ENCODE data around the gene SLC47A1. TPM values are rescaled to one million over a fixed set of nuclear protein-coding genes. Genes with fewer than 3 reads are reported as not detected.
"Not testable (repeated sequence)": the region's sequence is repeated elsewhere in the genome, so short reads cannot be mapped to it uniquely, and the experiment has no call there.

Gene SLC47A1
- total and polyA plus RNA-seq, 2 of the 8 experiments (the other 6 are each of a cell fraction or from before 2014, with no cell fraction given): 1.5 to 3.6 TPM

DNA sequence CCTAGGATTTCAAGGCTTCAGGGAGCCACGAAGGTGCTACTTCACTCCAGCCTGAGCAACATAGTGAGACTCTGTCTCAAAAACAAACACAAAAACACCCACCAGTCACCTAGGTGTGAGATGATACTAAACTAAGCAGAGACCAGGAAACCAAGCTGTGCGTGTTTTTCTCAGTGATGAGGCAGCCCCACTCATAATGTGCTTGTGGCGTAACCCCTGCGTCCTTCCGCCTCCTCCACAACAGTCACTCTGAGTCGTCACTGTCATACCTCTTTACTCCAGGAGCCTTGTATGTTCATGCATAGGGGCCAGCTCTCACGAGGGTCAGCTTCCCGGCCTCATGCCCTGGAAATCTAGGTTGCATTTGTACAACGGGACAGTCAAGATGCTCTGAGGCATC, 31.1 kb upstream of the SLC47A1 start (continued):
- TF ChIP-seq NANOG (IDR thresholded peaks at IDR 0.05; ENCODE audit: insufficient read depth, low read depth, low read length, poor library complexity, severe bottlenecking): no peak
- no peak for TF ChIP-seq SAP30 (IDR thresholded peaks at IDR 0.05; ENCODE audit: insufficient read depth, insufficient replicate concordance, low read length)
- TF ChIP-seq SP4 (IDR thresholded peaks at IDR 0.05; ENCODE audit: low read length): no peak
- TF ChIP-seq, protein P1, sequence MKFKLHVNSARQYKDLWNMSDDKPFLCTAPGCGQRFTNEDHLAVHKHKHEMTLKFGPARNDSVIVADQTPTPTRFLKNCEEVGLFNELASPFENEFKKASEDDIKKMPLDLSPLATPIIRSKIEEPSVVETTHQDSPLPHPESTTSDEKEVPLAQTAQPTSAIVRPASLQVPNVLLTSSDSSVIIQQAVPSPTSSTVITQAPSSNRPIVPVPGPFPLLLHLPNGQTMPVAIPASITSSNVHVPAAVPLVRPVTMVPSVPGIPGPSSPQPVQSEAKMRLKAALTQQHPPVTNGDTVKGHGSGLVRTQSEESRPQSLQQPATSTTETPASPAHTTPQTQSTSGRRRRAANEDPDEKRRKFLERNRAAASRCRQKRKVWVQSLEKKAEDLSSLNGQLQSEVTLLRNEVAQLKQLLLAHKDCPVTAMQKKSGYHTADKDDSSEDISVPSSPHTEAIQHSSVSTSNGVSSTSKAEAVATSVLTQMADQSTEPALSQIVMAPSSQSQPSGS (IDR thresholded peaks at IDR 0.05; ENCODE audit: low read length): no peak
- TF ChIP-seq SRF (IDR thresholded peaks at IDR 0.05; ENCODE audit: low read depth, low read length): no peak

DNA sequence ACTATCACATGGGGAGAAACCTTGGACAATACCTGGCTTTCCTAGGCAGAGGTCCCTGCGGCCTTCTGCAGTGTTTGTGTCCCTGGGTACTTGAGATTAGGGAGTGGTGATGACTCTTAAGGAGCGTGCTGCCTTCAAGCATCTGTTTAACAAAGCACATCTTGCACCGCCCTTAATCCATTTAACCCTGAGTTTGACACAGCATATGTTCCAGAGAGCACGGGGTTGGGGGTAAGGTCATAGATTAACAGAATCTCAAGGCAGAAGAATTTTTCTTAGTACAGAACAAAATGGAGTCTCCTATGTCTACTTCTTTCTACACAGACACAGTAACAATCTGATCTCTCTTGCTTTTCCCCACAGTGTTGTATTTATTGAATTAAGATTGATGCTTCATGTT, 28.1 kb upstream of the SLC47A1 start:
- H4K91ac ChIP-seq (replicated peaks; ENCODE audit: insufficient read length, low read length); H4K5ac ChIP-seq (ENCODE audit: insufficient read length, low read depth, low read length); H2BK12ac ChIP-seq (ENCODE audit: low read depth, low read length); H3K4ac ChIP-seq (replicated peaks; ENCODE audit: insufficient read length, low read depth, low read length); H3K27ac ChIP-seq (ENCODE audit: low read depth, low read length); H3K79me1 ChIP-seq (ENCODE audit: low read depth, low read length); H3K4me2 ChIP-seq (ENCODE audit: insufficient read depth in 1 of 2, low read depth in 2 of 2, low read length in 2 of 2); H3K56ac ChIP-seq (replicated peaks; ENCODE audit: insufficient read length, low read depth, low read length); H3K23ac ChIP-seq (ENCODE audit: insufficient read length); H2BK20ac ChIP-seq (ENCODE audit: low read length); H3K4me3 ChIP-seq (ENCODE audit: extremely low read depth in 1 of 4, insufficient read depth in 2 of 4, low read depth in 3 of 4, low read length in 4 of 4); H4K20me1 ChIP-seq (replicated peaks in 1 of 2; ENCODE audit: control insufficient read depth in 1 of 2, insufficient read depth in 2 of 2, low read length in 2 of 2); H3K14ac ChIP-seq (ENCODE audit: insufficient read length); H3K4me1 ChIP-seq (replicated peaks in 1 of 4; ENCODE audit: control insufficient read depth in 3 of 4, insufficient read depth in 4 of 4, low read length in 3 of 4); H3K27me3 ChIP-seq (replicated peaks in 1 of 4; ENCODE audit: control insufficient read depth in 3 of 4, extremely low read depth in 1 of 4, insufficient read depth in 3 of 4, low read length in 3 of 4); H2AK5ac ChIP-seq (ENCODE audit: low read depth, low read length); H2BK5ac ChIP-seq (ENCODE audit: low read depth, low read length); H3K36me3 ChIP-seq (ENCODE audit: control insufficient read depth in 2 of 4, insufficient read depth in 4 of 4, low read length in 3 of 4); H3K79me2 ChIP-seq (ENCODE audit: control insufficient read depth in 1 of 2, insufficient read depth in 2 of 2, low read length in 2 of 2); DNase-seq (ENCODE audit: low read depth in 1 of 2, low spot score in 2 of 2); H2BK15ac ChIP-seq (ENCODE audit: low read length); H2BK120ac ChIP-seq (replicated peaks; ENCODE audit: low read depth, low read length); H2AFZ ChIP-seq (ENCODE audit: low read length); H3K9me3 ChIP-seq (ENCODE audit: insufficient read depth in 2 of 2, low read depth in 1 of 2, low read length in 1 of 2); H4K8ac ChIP-seq (ENCODE audit: extremely low read depth, insufficient read depth, low read length); FAIRE-seq; H3K18ac ChIP-seq (ENCODE audit: extremely low read depth, low read length); H3K23me2 ChIP-seq (ENCODE audit: low read depth, low read length); H3K9ac ChIP-seq (replicated peaks in 1 of 4; ENCODE audit: extremely low read depth in 1 of 4, low read depth in 3 of 4, low read length in 3 of 4): not testable (repeated sequence)
- WGBS, 2 experiments (ENCODE audit: extremely low coverage in 1 of 2, insufficient coverage in 1 of 2, insufficient read length in 1 of 2, insufficient replicate concordance in 2 of 2, low coverage in 1 of 2, low lambda C conversion rate in 2 of 2, missing lambda C conversion rate in 1 of 2): 83% methylated on average over 2 of the region's 4 CpGs; no CpG with 5 or more reads in 1 of the 2 experiments
- ChIA-PET CTCF (ENCODE audit: partially characterized antibody) (interaction anchor here (0.7 kb wide), 1 partner anchor 36 kb away, joined by 3 read pairs; no protein-coding TSS in a partner anchor), POLR2A (ENCODE audit: partially characterized antibody) (interaction anchor here (0.7 kb wide), 1 partner anchor 17 kb away, joined by 5 read pairs; no protein-coding TSS in a partner anchor)

All from H1 (cell line).